Right atrium auricular region (tissue), 2 donors: ENCODE results near the gene TMEM74B. TPM values are rescaled to one million over a fixed set of nuclear protein-coding genes. Genes with fewer than 3 reads are reported as not detected.
"Not testable (repeated sequence)": the region's sequence is repeated elsewhere in the genome, so short reads cannot be mapped to it uniquely, and the experiment has no call there.

Source experiments
- DNase-seq: peaks from one replicate; pipeline ENCODE4 v3.0.0-alpha.2; 2019; ENCODE audit warnings: low spot score
- H3K27ac ChIP-seq, 2 donors: fragments of 200-600 bp; sonication (generic); 1 replicate in 1 of 2; 2 replicates in 1 of 2; pipeline ENCODE4 v1.5.1; 2016 to 2019
- H3K27me3 ChIP-seq, 2 donors: fragments of 200-600 bp; sonication (generic); one replicate each; pipeline versions ENCODE4 v1.5.1 to v1.6.0; 2017 to 2019
- H3K36me3 ChIP-seq: fragments of 200-600 bp; sonication (generic); one replicate; pipeline ENCODE4 v1.5.1; 2016
- H3K4me1 ChIP-seq, 2 donors: fragments of 200-600 bp; sonication (generic); one replicate each; pipeline versions ENCODE4 v1.5.1 to v1.6.0; 2017 to 2019
- H3K4me3 ChIP-seq, 2 donors: fragments of 200-600 bp; sonication (generic); 1 replicate in 1 of 2; 2 replicates in 1 of 2; pipeline ENCODE4 v1.5.1; 2017 to 2019; ENCODE audit warnings: mild to moderate bottlenecking in 1 of 2, moderate library complexity in 1 of 2
- H3K9me3 ChIP-seq, 2 donors: fragments of 200-600 bp; sonication (generic); one replicate each; pipeline ENCODE4 v1.5.1; 2019
- CTCF ChIP-seq, 2 donors: fragments of 200-600 bp; sonication (generic); IDR thresholded peaks; one replicate each; pipeline ENCODE4 v1.5.1; 2019; ENCODE audit warnings: antibody characterized with exemption in 2 of 2
- total RNA-seq, 2 donors: library from RNA; depleted of rRNA; stranded (reverse); fragments of >200 nt; gene quantifications; one replicate each; pipeline ENCODE4 v1.1.0, GENCODE V29; 2016

The TMEM74B gene
- total RNA-seq, 2 donors from 2014 or later = 0.83 to 4.6 TPM

GRCh38 chr20:1224205-1224890, 39.6 kb upstream of the TMEM74B start:
- Histone ChIP-seq H3K27ac (no peak overlapping the region), H3K36me3 (no peaks in the 10 kb centered on the region), H3K4me1 (peaks cover 0 to 12% of the 10 kb centered on the region in 2 donors), H3K4me3 (no peak overlapping the region), H3K27me3 (no peaks in the 10 kb centered on the region), H3K9me3 (no peaks in the 10 kb centered on the region)
- DNase-seq = no peak
- no peak for TF ChIP-seq CTCF (IDR thresholded peaks at IDR 0.05)

- H3K36me3 ChIP-seq, H3K9me3 ChIP-seq, H3K27me3 ChIP-seq, H3K27ac ChIP-seq, H3K4me3 ChIP-seq, DNase-seq: not testable (repeated sequence)
- peaks cover 0 to 12% of the 10 kb centered on the region in 2 donors for H3K4me1 ChIP-seq
Measured at GRCh38 chr20:1222750-1223149, 38.0 kb upstream of the TMEM74B start.

GRCh38 chr20:1216527-1217427, 32.0 kb upstream of the TMEM74B start:
- H3K4me3 ChIP-seq, H3K36me3 ChIP-seq, DNase-seq, H3K4me1 ChIP-seq, H3K27me3 ChIP-seq, H3K27ac ChIP-seq, H3K9me3 ChIP-seq: not testable (repeated sequence)

GRCh38 chr20:1215386-1216170, 30.8 kb upstream of the TMEM74B start:
- Histone ChIP-seq H3K27ac (no peak overlapping the region), H3K27me3 (no peaks in the 10 kb centered on the region), H3K4me3 (no peak overlapping the region), H3K4me1 (no peaks in the 10 kb centered on the region), H3K36me3 (no peaks in the 10 kb centered on the region), H3K9me3 (no peaks in the 10 kb centered on the region)
- no peak for DNase-seq
- TF ChIP-seq CTCF (IDR thresholded peaks at IDR 0.05) = no peak

- TF ChIP-seq CTCF (IDR thresholded peaks at IDR 0.05) = no peak
- H3K9me3 ChIP-seq = no peaks in the 10 kb centered on the region
- no peaks in the 10 kb centered on the region for H3K27me3 ChIP-seq
- no peak overlapping the region for H3K27ac ChIP-seq
- no peak overlapping the region for H3K4me3 ChIP-seq
- no peak for DNase-seq
- H3K4me1 ChIP-seq = no peaks in the 10 kb centered on the region
- no peaks in the 10 kb centered on the region for H3K36me3 ChIP-seq
Measured at GRCh38 chr20:1214838-1215261, 30.1 kb upstream of the TMEM74B start.

- H3K27me3 ChIP-seq = no peaks in the 10 kb centered on the region
- H3K27ac ChIP-seq = no peak overlapping the region
- no peak overlapping the region for H3K4me3 ChIP-seq
- H3K36me3 ChIP-seq = no peaks in the 10 kb centered on the region
- DNase-seq = peak; percentile 80
- TF ChIP-seq CTCF (IDR thresholded peaks at IDR 0.05) = peak; percentile 69 to 86
- H3K4me1 ChIP-seq = no peaks in the 10 kb centered on the region
- H3K9me3 ChIP-seq = no peaks in the 10 kb centered on the region
Measured at GRCh38 chr20:1212607-1213396, 28.0 kb upstream of the TMEM74B start.
